ENCODE data around the gene HMGN1. TPM values are rescaled to one million over a fixed set of nuclear protein-coding genes. Genes with fewer than 3 reads are reported as not detected.

Gene HMGN1
- total RNA-seq, 4 donors from 2014 or later = 74.2 to 97.7 (median 90.2) TPM

DNA sequence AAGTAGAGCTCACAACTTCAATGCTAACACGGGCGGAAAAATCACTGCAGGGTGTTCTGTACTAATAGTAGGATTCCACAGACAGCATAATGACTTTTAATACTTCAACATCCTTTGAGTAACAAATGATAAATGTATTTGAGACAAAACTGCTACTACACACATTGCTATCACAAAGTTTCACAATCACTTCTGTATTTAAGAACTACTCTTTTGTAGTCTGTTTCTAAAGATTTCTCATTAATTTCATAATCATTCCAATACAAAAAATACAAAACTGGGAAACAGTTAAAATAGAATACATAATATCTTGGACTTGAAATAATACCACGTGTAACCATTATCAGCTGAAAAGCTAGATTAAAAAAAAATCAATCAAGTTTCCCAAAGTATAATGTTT, 2.7 kb downstream of the HMGN1 start:
- H3K9me3 ChIP-seq = no peaks in the 10 kb centered on the region
- no peak for DNase-seq

DNA sequence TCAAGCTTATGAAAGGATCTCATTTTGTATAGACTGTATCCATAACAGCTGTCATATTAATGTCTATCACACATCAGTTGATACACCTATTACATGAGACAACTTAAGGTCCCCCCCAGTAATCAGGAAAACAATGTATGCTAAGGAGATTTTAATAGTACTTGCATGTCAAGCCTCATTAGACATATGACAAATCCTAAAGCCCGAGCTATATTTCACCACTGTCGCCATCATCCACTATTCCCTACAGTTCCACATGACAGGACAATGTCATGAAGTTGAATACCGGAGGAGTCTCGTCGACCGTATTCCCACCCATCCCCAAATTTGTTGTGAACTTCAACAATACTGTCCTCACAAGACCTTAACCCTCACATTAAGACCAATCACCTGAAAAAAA, 3.4 kb downstream of the HMGN1 start:
- H3K27ac ChIP-seq = no peak overlapping the region

More for the DNA sequence above, 2.7 kb downstream of the HMGN1 start:
- Histone ChIP-seq H3K27ac (no peak overlapping the region), H3K36me3 (peaks cover 0 to 30% (median 0%) of the 10 kb centered on the region in 3 donors), H3K4me3 (no peak overlapping the region), H3K27me3 (no peaks in the 10 kb centered on the region), H3K4me1 (peaks cover 0 to 33% (median 0%) of the 10 kb centered on the region in 4 donors)
- TF ChIP-seq, protein P1, sequence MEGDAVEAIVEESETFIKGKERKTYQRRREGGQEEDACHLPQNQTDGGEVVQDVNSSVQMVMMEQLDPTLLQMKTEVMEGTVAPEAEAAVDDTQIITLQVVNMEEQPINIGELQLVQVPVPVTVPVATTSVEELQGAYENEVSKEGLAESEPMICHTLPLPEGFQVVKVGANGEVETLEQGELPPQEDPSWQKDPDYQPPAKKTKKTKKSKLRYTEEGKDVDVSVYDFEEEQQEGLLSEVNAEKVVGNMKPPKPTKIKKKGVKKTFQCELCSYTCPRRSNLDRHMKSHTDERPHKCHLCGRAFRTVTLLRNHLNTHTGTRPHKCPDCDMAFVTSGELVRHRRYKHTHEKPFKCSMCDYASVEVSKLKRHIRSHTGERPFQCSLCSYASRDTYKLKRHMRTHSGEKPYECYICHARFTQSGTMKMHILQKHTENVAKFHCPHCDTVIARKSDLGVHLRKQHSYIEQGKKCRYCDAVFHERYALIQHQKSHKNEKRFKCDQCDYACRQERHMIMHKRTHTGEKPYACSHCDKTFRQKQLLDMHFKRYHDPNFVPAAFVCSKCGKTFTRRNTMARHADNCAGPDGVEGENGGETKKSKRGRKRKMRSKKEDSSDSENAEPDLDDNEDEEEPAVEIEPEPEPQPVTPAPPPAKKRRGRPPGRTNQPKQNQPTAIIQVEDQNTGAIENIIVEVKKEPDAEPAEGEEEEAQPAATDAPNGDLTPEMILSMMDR (IDR thresholded peaks at IDR 0.05) = no peak
- TF ChIP-seq POLR2A (IDR thresholded peaks at IDR 0.05) = no peak

DNA sequence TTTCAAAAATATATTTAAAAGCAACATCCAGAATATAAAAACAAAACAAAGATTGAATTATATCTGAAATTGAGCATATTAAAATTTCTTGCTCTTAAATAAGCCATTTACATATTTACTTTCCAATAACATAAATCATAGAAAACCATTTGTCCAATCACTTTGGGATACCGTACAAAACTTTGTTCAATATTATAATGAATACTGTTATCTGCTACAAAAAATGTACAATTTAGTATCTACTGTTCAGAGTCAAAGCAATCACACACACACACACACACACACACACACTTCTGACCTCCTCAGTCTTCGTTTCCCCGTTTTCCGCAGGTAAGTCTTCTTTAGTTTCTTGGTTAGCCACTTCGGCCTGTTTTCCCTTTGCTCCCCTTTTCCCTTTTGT, 4.0 kb downstream of the HMGN1 start:
- no peak for DNase-seq
- no peak overlapping the region for H3K27ac ChIP-seq
- TF ChIP-seq, protein P1 (IDR thresholded peaks at IDR 0.05) = no peak
- TF ChIP-seq POLR2A (IDR thresholded peaks at IDR 0.05) = no peak
- peaks cover 0 to 35% (median 0%) of the 10 kb centered on the region in 3 donors for H3K36me3 ChIP-seq
- H3K27me3 ChIP-seq = no peaks in the 10 kb centered on the region
- peaks cover 0 to 27% (median 0%) of the 10 kb centered on the region in 4 donors for H3K4me1 ChIP-seq
- no peaks in the 10 kb centered on the region for H3K9me3 ChIP-seq
- H3K4me3 ChIP-seq = no peak overlapping the region

More for the DNA sequence above, 3.4 kb downstream of the HMGN1 start:
- Histone ChIP-seq H3K36me3 (peaks cover 0 to 35% (median 0%) of the 10 kb centered on the region in 3 donors), H3K9me3 (no peaks in the 10 kb centered on the region), H3K4me1 (peaks cover 0 to 33% (median 0%) of the 10 kb centered on the region in 4 donors), H3K4me3 (no peak overlapping the region), H3K27me3 (no peaks in the 10 kb centered on the region)
- DNase-seq = no peak
- TF ChIP-seq, protein P1 (IDR thresholded peaks at IDR 0.05) = no peak
- TF ChIP-seq POLR2A (IDR thresholded peaks at IDR 0.05) = no peak

DNA sequence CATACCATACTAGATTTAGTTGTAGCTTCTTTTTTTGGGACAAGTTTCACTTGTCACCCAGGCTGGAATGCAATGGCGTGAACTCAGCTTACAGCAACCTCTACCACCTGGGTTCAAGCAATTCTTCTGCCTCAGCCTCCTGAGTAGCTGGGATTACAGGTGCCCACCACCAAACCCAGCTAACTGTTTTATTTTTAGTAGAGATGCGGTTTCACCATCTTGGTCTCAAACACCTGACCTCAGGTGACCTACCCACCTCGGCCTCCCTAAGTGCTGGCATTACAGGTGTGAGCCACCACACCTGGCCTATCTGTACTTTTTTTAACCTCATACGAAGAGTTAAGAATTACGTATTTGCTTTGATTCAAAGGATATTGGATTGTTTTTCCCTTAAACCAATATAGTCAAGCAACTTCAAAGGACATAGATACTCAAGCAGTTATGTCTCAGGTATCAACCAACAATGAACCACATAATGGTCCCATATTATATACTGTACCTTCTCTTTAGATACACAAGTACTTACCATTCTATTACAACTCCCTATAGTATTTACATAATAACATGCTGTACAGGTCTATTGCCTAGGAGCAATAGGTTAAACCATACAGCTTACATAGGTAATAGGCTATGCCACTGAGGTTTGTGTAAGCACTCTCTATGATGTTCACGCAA, 7.5 kb downstream of the HMGN1 start:
- no peak overlapping the region for H3K4me3 ChIP-seq
- TF ChIP-seq, protein P1 (IDR thresholded peaks at IDR 0.05) = no peak
- TF ChIP-seq POLR2A (IDR thresholded peaks at IDR 0.05) = no peak
- H3K4me1 ChIP-seq = peaks cover 0 to 9% (median 0%) of the 10 kb centered on the region in 4 donors
- no peak for DNase-seq
- H3K9me3 ChIP-seq = no peaks in the 10 kb centered on the region
- H3K36me3 ChIP-seq = peaks cover 0 to 33% (median 0%) of the 10 kb centered on the region in 3 donors
- H3K27me3 ChIP-seq = no peaks in the 10 kb centered on the region
- H3K27ac ChIP-seq = no peak overlapping the region

DNA sequence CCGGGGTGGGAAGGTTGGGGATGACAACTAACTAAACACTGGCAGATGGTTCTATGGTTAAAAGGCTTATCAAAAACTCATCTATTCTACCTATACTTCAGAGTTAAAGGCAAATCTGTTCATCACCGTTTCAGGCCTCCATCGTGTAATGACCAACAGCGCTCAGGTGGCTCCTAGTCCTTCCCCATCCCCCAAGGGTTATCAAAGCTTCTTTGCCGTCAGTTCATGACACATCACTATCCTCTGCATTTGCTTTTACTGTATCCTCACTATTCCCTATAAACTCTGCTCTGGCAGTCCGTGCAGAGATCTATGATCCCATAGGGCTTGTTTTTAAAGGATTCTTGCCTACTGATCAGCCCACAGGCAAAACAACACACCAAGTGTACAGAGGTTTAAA, 8.2 kb downstream of the HMGN1 start:
- H3K4me1 ChIP-seq = peaks cover 0 to 4% (median 0%) of the 10 kb centered on the region in 4 donors
- no peak overlapping the region for H3K27ac ChIP-seq
- peaks cover 0 to 32% (median 0%) of the 10 kb centered on the region in 3 donors for H3K36me3 ChIP-seq
- no peak overlapping the region for H3K4me3 ChIP-seq
- no peak for TF ChIP-seq POLR2A (IDR thresholded peaks at IDR 0.05)
- TF ChIP-seq, protein P1 (IDR thresholded peaks at IDR 0.05) = no peak
- no peaks in the 10 kb centered on the region for H3K9me3 ChIP-seq
- DNase-seq = no peak
- H3K27me3 ChIP-seq = no peaks in the 10 kb centered on the region

Data from Peyer's patch (tissue), 4 donors.